NAMALWA (cell line): ENCODE measurements around the gene FNDC3B.

Experiments
- DNase-seq: peaks from one replicate; pipeline ENCODE4 v3.0.0-alpha.2; 2015; ENCODE audit warnings: low spot score

Gene FNDC3B

GRCh38 chr3:172216267-172216666 is 176.9 kb downstream of the FNDC3B start:
- DNase-seq: no peak

GRCh38 chr3:172216911-172217310 is 177.5 kb downstream of the FNDC3B start:
- no peak for DNase-seq

GRCh38 chr3:172217877-172218276 is 178.5 kb downstream of the FNDC3B start:
- DNase-seq: no peak

GRCh38 chr3:172218350-172219323 is 179.3 kb downstream of the FNDC3B start:
- no peak for DNase-seq

GRCh38 chr3:172219750-172220149 is 180.4 kb downstream of the FNDC3B start:
- no peak for DNase-seq

GRCh38 chr3:172221547-172221946 is 182.2 kb downstream of the FNDC3B start:
- DNase-seq: no peak

GRCh38 chr3:172222478-172223071 is 183.2 kb downstream of the FNDC3B start:
- DNase-seq: no peak

- DNase-seq: no peak
Observed at GRCh38 chr3:172223870-172224269, 184.5 kb downstream of the FNDC3B start.

GRCh38 chr3:172224560-172225214 is 185.3 kb downstream of the FNDC3B start:
- DNase-seq: no peak

GRCh38 chr3:172225215-172225707 is 185.9 kb downstream of the FNDC3B start:
- DNase-seq: no peak

- no peak for DNase-seq
Observed at GRCh38 chr3:172226831-172227230, 187.5 kb downstream of the FNDC3B start.

GRCh38 chr3:172227340-172228035 is 188.1 kb downstream of the FNDC3B start:
- DNase-seq: no peak

GRCh38 chr3:172228036-172228415 is 188.6 kb downstream of the FNDC3B start:
- DNase-seq: no peak

GRCh38 chr3:172229462-172229861 is 190.1 kb downstream of the FNDC3B start:
- DNase-seq: no peak

GRCh38 chr3:172231318-172231901 is 192.0 kb downstream of the FNDC3B start:
- no peak for DNase-seq

GRCh38 chr3:172232579-172233212 is 193.3 kb downstream of the FNDC3B start:
- DNase-seq: no peak

- no peak for DNase-seq
Observed at GRCh38 chr3:172233474-172234277, 194.3 kb downstream of the FNDC3B start.

- no peak for DNase-seq
Observed at GRCh38 chr3:172235698-172236097, 196.3 kb downstream of the FNDC3B start.

GRCh38 chr3:172236771-172237742 is 197.7 kb downstream of the FNDC3B start:
- DNase-seq: no peak
